Measurements from ENCODE around the gene EEF1AKMT2.
"Not testable (repeated sequence)": the region's sequence is repeated elsewhere in the genome, so short reads cannot be mapped to it uniquely, and the experiment has no call there.

Gene EEF1AKMT2

GRCh38 chr10:124754227-124754626 is 37.5 kb downstream of the EEF1AKMT2 start:
- no peak for DNase-seq

- DNase-seq = no peak
Observed at GRCh38 chr10:124748953-124749645, 42.6 kb downstream of the EEF1AKMT2 start.

DNA sequence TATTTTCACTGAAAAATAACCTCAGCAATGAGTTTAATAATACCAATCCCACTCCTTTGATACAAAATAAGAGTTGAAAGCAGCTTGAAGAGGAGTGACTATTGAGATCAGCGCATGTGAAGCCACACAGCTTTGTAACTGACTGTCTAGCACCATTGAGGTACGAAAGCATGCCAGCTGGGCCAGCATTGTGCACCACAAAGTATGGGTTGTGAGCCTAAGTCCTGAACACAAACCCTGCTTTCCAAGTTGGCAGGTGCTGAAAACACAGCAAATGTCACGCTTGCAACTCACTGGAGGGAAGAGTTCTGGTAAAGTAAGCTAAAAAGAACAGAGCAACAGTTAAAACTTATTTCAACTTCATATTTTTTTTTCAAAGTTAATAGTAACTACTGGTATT is 43.5 kb downstream of the EEF1AKMT2 start:
- no peak for DNase-seq

DNA sequence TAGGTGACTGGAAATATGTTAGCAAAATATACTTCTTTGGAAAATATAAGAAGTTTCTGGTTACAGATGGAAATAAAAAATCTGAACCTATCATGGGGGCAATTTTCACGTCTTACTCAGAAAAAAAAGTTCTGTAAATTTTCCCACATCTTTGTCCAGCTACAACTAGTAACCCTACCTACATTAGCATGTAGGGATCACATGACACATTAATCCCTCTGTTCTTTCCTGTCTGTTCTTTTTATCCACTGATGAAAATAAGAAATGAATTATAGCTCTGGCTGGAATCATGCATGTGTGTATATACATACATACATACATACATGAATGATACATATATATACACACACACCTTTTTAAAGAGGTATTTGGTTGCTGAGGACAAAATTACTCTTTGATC is 43.9 kb downstream of the EEF1AKMT2 start:
- DNase-seq = no peak

DNA sequence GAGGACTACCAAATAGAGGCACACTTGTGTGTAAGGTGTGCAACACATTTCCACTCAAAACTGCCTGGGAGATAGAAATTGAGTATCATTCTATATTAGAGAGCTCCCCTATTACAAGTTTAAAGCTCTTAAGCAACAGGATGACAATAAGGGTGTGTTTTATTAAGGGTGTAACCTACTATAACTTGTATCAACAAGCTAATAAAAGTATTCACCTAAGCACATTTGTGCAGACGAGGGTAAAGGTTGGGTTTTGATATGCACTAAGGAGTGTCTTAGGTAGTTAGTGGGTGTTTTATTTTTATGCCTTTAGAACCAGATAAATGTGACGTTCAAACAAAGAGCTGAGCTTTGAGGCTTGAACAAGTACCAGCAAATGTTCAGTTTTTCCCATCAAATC is 44.7 kb downstream of the EEF1AKMT2 start:
- DNase-seq = no peak

GRCh38 chr10:124746447-124746846 is 45.2 kb downstream of the EEF1AKMT2 start:
- not testable (repeated sequence) for DNase-seq

GRCh38 chr10:124745673-124746072 is 46.0 kb downstream of the EEF1AKMT2 start:
- DNase-seq = no peak

DNA sequence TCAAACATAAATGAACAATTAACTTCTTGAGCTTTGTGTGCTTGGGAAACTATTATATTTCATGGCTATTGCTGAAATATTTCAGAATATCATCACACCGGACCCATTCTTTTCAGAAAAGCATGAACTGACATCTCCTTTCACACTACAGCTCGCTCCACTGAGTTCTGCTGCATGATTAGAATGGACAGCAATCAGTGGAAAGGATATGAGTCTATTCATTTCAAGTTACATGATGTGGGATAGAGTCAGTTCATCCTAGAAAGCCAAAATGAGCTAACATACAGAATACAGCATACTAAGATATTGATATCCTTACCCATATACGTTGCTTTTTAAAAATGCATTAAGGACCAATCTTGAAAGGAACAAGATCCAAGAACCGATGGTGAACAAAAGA is 46.4 kb downstream of the EEF1AKMT2 start:
- DNase-seq = no peak

GRCh38 chr10:124744102-124745050 is 47.3 kb downstream of the EEF1AKMT2 start, which contains the start of gene FAM53B:
TSS of gene FAM53B (minus strand) at chr10:124744378. CDS start at chr10:124706713, 37,665 bp downstream.
- peak; percentile 75 for DNase-seq

- DNase-seq = peak; percentile 41
Observed at GRCh38 chr10:124743191-124744101, 48.2 kb downstream of the EEF1AKMT2 start.

DNA sequence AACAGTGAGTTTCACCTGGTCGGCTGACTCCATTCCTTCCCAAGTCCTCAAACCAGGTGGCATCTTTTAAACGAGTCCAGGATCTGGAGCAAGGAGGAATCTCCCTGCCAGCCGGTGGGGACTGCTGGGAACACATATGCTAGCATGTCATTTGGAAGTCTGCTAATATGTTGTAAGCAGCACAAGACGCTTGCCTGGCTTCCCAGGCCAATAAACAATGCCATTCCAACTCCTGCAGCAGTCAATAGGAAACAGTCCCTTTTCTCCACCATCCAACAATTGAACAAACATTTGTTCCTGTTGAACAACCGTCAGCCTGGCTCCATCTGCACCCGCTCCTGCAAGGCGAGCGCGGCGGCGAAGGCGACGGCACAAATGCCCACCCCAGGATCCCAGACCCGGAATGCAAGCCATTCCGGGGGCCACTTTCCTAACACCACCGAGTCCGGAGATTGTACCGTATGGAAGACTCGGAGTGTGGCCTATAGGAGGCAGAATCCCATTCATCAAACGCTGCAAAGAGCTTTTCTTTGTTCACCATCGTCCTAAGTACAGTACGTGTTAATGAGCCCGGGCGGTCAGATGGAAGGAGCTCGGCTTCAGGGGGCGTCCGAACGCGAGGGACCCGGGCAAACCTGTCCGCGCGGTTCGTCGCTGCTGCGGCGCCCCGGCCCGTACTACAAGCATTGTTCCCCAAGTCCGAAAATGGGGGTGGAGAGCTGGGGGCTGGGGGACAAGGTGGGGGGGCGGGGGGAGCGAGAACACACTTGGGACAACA is 49.1 kb downstream of the EEF1AKMT2 start:
- no peak for DNase-seq

- no peak for DNase-seq
Observed at GRCh38 chr10:124741922-124742412, 49.7 kb downstream of the EEF1AKMT2 start.

- DNase-seq = no peak
Observed at GRCh38 chr10:124741281-124741921, 50.3 kb downstream of the EEF1AKMT2 start.

DNA sequence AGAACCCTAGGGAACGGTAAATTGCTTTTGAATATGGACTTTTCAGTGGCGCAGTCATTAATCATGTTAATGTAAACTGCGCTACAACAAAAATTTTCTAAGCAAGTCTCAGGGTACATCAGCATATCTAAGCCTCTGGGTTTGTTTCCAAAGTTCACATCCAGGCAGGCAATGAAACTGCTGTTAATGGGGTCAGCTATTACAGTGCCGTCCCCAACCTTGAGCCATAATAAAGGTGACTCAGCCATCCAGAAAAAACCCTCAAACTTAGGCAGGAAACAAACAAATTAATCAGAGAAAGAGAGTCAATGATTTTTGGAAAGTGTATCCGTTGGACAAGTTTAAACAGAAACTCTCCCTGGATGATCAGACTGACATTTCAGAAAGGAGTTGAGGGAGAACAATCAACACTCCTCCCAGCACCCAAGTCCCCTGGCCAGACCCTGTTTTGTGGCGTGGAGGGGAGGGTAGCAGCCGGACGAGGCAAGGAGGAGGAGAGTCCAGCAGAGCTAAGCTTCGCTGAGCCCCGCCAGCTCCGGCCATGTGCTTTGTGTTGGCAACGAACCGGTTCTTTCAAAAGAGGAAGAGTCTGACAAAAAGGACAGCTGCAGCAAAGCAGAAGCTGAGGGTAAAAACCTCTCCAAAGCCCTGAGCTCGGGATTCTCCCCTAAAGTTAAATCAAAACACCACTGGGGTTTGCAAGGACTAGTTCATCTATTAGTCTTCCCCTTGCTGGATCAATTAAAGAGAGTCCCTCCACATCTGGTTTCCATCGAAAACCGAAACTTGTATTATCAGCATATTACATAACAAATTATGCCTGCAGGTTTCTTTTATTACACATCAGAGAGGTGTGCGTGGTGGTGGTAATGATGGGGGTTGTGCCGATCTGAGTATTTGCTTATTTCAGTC is 51.1 kb downstream of the EEF1AKMT2 start:
- DNase-seq = no peak

GRCh38 chr10:124739986-124740368 is 51.7 kb downstream of the EEF1AKMT2 start:
- DNase-seq = no peak

DNA sequence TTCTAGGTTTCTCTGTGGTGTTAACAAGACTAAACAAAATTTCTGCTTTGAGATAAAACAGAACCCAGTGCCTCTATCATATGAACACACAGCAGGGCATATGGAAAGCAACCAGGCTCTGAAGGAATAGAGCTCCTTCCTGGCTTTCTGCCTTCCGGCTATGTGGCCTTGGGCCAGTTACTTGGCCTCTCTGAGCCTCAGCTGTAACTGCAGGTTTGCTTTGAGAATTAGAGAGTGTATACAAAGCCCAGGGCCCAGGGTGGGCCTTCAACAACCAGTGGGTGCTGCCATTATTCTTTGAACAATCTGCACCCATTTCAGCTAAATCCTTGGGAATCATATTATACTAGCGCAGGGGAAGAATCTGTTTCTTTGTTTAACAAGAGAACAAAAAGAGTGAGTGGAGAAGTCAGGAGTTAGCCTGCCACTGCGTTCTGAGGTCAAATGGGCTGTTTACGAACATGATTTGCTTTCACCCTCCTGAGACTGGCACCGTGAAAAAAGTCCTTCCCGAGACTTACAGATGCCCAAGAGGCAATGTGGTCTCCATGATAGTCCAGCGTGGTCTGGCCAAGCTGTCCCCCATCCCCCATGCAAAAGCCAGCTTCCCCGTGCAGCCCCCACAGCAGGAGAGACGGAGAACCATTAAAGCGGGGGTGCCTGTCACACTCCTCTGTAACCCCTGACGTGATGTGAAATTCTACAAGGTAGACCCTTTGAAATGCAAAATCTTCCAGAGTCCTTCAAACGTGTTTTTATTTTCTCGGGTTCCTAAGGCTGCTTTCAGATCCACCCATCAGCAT is 52.4 kb downstream of the EEF1AKMT2 start:
- no peak for DNase-seq

GRCh38 chr10:124738441-124738840 is 53.2 kb downstream of the EEF1AKMT2 start:
- DNase-seq = no peak

DNA sequence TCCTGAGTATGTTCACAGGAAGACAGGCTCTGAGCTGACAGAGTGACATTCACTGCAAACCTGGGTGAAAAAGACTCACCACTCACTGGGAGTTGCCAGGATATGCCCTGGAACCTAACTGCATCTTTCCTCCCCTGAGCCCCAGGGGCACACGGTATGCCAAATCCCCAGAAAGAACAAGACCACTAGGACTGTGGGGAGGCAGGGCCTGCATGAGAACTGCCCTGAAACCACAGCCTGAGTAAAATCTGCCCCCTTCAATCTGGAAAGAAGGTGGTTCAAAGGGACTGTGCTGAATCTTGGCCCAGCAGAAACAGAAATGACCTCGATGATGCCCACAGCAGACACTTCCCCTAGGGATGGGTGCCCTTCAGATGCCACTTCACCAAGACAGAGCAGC is 54.0 kb downstream of the EEF1AKMT2 start:
- DNase-seq = no peak

DNA sequence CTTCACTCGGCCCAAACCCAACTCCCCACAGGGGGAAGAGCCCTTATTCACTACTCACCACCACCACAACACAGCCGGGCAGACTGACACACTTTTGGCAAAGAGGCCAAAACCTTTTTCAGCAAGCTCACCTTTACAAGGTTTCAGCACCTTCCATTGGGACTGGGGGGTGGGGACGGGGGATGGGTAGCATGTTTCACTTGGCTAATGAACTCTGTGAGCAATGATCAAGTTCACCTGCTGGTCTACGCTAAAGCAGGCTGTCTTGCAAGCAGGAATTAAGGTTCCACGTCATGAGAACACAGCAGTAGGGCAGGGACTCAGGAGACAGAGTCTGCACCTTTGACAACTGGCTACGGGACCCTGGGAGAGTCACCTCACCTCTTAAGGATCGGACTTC is 54.5 kb downstream of the EEF1AKMT2 start:
- no peak for DNase-seq
